AG04450 (cell line): ENCODE results near the gene TXNRD2. TPM values are rescaled to one million over a fixed set of nuclear protein-coding genes. Genes with fewer than 3 reads are reported as not detected.

ENCODE experiments used
- CTCF ChIA-PET: fragments of 300-600, 350-600 bp; formaldehyde crosslinking; extraction: SDS; loops from one replicate; lab custom pipeline; 2022; ENCODE audit warnings: antibody characterized with exemption, inconsistent platforms; lab: Charles Lee
- POLR2A ChIA-PET: fragments of 350-600 bp; formaldehyde crosslinking; extraction: SDS; loops from one replicate; lab custom pipeline; 2021; ENCODE audit warnings: antibody characterized with exemption, inconsistent platforms; lab: Yijun Ruan, JAX
- DNase-seq: peaks from one replicate; pipeline ENCODE4 v3.0.0-alpha.2; 2011; ENCODE audit warnings: low read depth, low spot score
- H3K27ac ChIP-seq: one replicate; pipeline ENCODE4 v1.5.1; 2012; ENCODE audit warnings: low read depth, low read length, control low read depth
- H3K27me3 ChIP-seq: one replicate; pipeline ENCODE4 v1.6.0; 2012; ENCODE audit warnings: low read length; ENCODE audit not compliant: control insufficient read depth, insufficient read depth
- H3K4me3 ChIP-seq: 2 replicates; pipeline ENCODE4 v1.5.1; 2011; ENCODE audit warnings: mild to moderate bottlenecking, low read depth, low read length, control low read depth
- H3K9me3 ChIP-seq: 2 replicates; pipeline ENCODE4 v1.5.1; 2012; ENCODE audit warnings: low read length; ENCODE audit not compliant: control insufficient read depth, insufficient read depth
- polyA plus RNA-seq: library from polyadenylated mRNA; depleted of rRNA; stranded (reverse); fragments of >200 nt; gene quantifications from 2 replicates; pipeline ENCODE4 v1.2.3, GENCODE V29; 2011
- TF ChIP-seq, protein P1 (sequence below): IDR thresholded peaks from 2 replicates; pipeline ENCODE4 v1.5.1; 2011; ENCODE audit warnings: low read depth, low read length, control low read depth, inconsistent platforms

Gene TXNRD2
- polyA plus RNA-seq, 1 experiment: 13.3 TPM

DNA sequence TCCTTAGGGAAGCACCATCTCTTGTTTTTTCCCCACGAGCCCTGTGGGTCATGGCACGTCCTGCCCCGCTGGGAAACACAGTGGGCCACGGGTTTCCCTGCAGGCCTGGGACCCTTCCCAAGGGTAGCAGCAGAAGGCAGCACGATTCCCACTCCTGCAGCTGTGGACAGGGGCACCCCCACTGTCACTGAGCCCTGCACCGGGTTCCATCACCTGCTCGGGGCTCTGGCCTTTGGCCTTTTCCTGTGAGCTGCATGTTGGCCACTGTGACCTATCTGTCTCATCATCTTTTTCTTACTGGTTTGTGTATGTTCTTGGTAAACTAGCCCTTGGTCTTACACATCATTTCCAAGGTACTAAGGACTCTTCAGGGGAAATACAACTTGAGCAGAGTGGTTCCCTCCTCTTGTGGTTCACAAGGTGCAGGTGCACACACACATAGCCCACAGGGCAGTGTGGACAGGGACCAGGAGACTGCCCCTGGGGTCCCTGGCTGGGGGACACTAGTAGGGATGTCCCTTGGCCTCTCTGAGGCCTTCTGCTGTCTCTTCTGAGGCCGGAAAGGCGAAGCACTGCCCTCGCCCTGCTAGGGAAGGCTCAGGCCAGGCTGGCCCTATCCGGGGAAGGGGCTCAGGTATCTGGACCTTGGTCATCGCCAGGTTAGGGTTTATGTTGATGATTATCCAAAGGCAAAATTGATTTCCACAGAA lies 19.0 kb upstream of the TXNRD2 start:
- no peak overlapping the region for H3K4me3 ChIP-seq

DNA sequence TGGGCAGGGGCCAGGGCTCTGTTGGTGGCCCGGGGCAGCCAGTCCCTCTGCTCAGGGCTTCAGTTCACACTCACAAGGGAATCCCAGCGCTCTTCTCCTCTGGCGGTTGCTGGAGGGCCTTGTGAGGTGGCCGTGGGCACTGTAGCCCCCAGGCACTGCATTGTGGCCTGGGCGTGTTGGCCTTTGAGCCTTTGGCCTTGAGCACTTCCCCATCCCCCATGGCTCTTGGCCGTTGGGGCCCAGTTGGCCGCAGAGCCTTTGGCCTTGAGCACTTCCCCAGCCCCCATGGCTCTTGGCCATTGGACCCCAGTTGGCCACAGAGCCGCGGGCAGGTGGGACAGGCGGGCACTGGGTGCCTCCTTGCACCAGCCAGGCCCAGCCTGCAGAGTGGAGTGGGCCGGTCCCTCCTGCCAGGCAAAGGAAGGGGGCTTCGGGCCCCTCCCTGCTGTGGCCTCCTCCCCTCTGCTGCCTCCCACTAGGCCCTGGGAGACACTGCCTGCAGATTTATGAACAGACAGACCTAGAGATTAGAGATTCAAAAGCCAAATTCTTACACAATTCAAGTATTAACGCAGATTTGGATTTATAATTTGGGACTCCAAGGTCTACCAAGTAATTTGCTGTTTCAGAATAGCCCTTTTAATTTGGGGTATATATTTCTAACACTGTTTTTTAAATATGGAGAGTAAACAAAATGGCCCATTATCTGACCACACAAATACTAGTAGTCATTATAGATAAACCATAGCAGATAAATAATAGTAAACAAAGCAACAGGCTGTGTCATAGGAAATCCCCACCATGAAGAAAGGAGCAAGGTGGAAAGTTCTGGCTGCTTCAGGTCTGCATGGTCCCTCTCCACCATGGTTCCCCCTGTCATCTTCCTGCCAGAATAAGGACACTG lies 18.2 kb upstream of the TXNRD2 start:
- ChIA-PET CTCF (interaction anchor here (2.3 kb wide), 1 partner anchor 12 kb away, joined by 24 read pairs; no protein-coding TSS in a partner anchor), POLR2A (interaction anchor here (0.6 kb wide), 1 partner anchor 68 kb away, joined by 3 read pairs; no protein-coding TSS in a partner anchor)
- H3K27ac ChIP-seq: no peak overlapping the region
- no peak for DNase-seq
- TF ChIP-seq, protein P1, sequence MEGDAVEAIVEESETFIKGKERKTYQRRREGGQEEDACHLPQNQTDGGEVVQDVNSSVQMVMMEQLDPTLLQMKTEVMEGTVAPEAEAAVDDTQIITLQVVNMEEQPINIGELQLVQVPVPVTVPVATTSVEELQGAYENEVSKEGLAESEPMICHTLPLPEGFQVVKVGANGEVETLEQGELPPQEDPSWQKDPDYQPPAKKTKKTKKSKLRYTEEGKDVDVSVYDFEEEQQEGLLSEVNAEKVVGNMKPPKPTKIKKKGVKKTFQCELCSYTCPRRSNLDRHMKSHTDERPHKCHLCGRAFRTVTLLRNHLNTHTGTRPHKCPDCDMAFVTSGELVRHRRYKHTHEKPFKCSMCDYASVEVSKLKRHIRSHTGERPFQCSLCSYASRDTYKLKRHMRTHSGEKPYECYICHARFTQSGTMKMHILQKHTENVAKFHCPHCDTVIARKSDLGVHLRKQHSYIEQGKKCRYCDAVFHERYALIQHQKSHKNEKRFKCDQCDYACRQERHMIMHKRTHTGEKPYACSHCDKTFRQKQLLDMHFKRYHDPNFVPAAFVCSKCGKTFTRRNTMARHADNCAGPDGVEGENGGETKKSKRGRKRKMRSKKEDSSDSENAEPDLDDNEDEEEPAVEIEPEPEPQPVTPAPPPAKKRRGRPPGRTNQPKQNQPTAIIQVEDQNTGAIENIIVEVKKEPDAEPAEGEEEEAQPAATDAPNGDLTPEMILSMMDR: no peak
- H3K27me3 ChIP-seq: no peaks in the 10 kb centered on the region
- no peak overlapping the region for H3K4me3 ChIP-seq
- H3K9me3 ChIP-seq: no peaks in the 10 kb centered on the region; the same call in 1 of the 2 replicates

More for the DNA sequence above, 19.0 kb upstream of the TXNRD2 start:
- POLR2A ChIA-PET: no interaction called here
- DNase-seq: no peak
- no peaks in the 10 kb centered on the region; the same call in 1 of the 2 replicates for H3K9me3 ChIP-seq
- no peaks in the 10 kb centered on the region for H3K27me3 ChIP-seq
- CTCF ChIA-PET: no interaction called here
- TF ChIP-seq, protein P1: no peak
- no peak overlapping the region for H3K27ac ChIP-seq

DNA sequence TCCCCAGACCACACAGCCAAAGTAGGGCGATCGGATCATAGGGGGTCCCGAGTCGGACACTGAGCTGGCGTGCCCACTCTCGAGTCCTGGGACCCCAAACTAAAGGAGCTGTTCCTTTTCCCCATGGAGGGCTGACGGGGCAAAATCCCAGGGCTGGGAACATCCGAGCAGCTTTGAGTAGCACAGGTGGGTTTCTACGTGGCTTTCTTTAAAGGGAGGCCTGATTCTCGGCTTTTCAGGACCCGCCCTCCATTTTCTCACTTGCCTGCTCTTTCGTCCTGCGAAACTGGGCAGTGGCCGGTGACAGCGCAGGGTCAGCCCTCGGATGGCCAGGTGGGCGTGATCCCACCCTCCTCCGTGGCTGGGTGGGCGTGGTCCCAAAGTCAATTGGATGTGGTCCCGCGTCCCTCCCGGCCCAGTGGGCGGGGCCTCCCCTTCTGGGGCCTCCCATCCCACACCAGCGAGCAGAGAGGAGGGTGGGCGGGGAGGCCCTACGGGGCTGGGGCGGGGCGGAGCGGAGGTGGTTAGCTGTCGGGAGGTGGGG lies 17.5 kb upstream of the TXNRD2 start:
- CTCF ChIA-PET: interaction anchor here (0.6 to 2.3 kb wide), 6 partner anchors 11 to 229 kb away, joined by 3 to 24 read pairs (median 3); no protein-coding TSS in a partner anchor
- H3K27ac ChIP-seq: no peak overlapping the region
- no peak for DNase-seq
- TF ChIP-seq, protein P1: no peak
- H3K9me3 ChIP-seq: no peaks in the 10 kb centered on the region; the same call in 1 of the 2 replicates
- H3K27me3 ChIP-seq: no peaks in the 10 kb centered on the region
- POLR2A ChIA-PET: interaction anchor here (0.6 kb wide), 2 partner anchors 41 to 67 kb away, joined by 3 to 6 read pairs; no protein-coding TSS in a partner anchor
- 0 out of 2 replicates have a peak overlapping the region, but pooled peaks have one; percentile 13 for H3K4me3 ChIP-seq

DNA sequence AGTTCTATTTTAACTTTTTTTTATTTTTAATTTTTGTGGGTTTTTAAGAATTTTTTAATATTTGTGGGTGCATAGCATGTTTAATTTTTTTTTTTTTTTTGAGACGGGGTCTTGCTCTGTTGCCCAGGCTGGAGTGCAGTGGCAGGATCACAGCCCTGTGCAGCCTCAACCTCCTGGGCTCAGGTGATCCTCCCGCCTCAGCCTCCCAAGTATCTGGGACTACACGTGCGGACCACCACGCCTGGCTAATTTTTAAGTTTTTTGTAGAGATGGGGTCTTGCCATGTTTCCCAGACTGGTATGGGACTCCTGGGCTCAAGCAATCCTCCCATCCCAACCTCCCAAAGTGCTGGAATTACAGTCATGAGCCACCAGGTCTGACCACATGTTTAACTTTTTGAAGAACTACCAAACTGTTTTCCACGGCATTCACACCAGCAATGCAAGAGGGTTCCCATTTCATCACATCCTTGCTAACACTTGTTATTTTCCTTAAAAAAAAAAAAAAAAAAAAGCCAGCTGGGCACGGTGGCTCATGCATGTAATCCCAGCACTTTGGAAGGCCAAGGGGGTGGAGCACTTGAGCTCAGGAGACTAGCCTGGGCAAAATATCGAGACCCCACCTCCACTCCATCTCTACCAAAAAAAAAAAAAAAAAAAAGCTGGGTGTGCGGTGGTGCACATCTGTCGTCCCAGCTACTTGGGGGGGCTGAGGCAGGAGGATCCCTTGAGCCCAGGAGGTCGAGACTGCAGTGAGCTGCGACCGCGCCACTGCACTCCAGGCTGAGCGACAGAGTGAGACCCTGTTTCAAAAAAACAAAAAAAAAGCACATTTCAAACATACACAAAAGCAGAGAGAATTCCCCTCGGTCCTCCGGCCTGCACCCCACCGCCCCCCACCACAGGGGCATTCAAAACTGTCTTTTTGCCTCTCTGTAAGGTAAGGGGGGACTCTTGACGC lies 16.7 kb upstream of the TXNRD2 start:
- POLR2A ChIA-PET: interaction anchor here (0.6 kb wide), 1 partner anchor 42 kb away, joined by 6 read pairs; no protein-coding TSS in a partner anchor
- H3K9me3 ChIP-seq: no peaks in the 10 kb centered on the region; the same call in 1 of the 2 replicates
- CTCF ChIA-PET: interaction anchor here (0.6 to 2.3 kb wide), 9 partner anchors 10 to 228 kb away, joined by 3 to 24 read pairs (median 4); no protein-coding TSS in a partner anchor
- H3K4me3 ChIP-seq: no peak overlapping the region
- no peak for DNase-seq
- H3K27ac ChIP-seq: no peak overlapping the region
- H3K27me3 ChIP-seq: no peaks in the 10 kb centered on the region
- TF ChIP-seq, protein P1: no peak
